HL-60 (cell line): ENCODE measurements around the gene REG1A.

Source experiments
- CTCF ChIP-seq: IDR thresholded peaks from one replicate; pipeline ENCODE4 v1.5.1; 2011; ENCODE audit warnings: low read length, control low read depth, inconsistent platforms; ENCODE audit not compliant: insufficient read depth
- POLR2AphosphoS5 ChIP-seq: IDR thresholded peaks from 2 replicates; pipeline ENCODE4 v1.6.1; 2012; ENCODE audit warnings: low read depth
- TF ChIP-seq, protein P1 (sequence below): IDR thresholded peaks from 2 replicates; pipeline ENCODE4 v1.6.1; 2012; ENCODE audit warnings: low read depth; ENCODE audit not compliant: insufficient replicate concordance

DNA sequence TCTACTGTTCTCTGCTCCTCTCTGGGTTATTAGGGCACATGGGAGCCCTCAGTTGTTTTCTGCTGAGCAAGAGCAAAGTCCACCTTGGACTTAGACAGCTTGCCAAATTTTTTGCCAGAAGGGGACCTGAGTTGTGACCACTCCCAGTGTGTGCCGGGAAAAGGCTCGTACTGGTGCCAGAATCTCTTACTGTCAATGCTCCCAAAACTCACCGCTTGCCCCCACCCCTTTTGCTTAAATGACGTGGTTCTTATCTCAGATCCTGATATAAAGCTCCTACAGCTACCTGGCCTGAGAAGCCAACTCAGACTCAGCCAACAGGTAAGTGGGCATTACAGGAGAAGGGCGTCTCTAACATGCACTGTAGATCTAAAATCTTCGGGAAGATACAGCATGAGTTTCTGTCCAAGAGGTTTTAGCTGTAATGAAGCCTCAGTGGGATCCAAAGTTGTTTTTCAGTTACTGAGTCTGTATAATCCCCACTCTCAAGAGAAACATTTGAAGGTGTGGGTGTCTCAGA, at the start of gene REG1A:
- TF ChIP-seq CTCF (no peak), POLR2AphosphoS5 (no peak)
- TF ChIP-seq, protein P1, sequence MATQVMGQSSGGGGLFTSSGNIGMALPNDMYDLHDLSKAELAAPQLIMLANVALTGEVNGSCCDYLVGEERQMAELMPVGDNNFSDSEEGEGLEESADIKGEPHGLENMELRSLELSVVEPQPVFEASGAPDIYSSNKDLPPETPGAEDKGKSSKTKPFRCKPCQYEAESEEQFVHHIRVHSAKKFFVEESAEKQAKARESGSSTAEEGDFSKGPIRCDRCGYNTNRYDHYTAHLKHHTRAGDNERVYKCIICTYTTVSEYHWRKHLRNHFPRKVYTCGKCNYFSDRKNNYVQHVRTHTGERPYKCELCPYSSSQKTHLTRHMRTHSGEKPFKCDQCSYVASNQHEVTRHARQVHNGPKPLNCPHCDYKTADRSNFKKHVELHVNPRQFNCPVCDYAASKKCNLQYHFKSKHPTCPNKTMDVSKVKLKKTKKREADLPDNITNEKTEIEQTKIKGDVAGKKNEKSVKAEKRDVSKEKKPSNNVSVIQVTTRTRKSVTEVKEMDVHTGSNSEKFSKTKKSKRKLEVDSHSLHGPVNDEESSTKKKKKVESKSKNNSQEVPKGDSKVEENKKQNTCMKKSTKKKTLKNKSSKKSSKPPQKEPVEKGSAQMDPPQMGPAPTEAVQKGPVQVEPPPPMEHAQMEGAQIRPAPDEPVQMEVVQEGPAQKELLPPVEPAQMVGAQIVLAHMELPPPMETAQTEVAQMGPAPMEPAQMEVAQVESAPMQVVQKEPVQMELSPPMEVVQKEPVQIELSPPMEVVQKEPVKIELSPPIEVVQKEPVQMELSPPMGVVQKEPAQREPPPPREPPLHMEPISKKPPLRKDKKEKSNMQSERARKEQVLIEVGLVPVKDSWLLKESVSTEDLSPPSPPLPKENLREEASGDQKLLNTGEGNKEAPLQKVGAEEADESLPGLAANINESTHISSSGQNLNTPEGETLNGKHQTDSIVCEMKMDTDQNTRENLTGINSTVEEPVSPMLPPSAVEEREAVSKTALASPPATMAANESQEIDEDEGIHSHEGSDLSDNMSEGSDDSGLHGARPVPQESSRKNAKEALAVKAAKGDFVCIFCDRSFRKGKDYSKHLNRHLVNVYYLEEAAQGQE = no peak
